ENCODE data around the gene NPHS1.
"Not testable (repeated sequence)": the region's sequence is repeated elsewhere in the genome, so short reads cannot be mapped to it uniquely, and the experiment has no call there.

Gene NPHS1

DNA sequence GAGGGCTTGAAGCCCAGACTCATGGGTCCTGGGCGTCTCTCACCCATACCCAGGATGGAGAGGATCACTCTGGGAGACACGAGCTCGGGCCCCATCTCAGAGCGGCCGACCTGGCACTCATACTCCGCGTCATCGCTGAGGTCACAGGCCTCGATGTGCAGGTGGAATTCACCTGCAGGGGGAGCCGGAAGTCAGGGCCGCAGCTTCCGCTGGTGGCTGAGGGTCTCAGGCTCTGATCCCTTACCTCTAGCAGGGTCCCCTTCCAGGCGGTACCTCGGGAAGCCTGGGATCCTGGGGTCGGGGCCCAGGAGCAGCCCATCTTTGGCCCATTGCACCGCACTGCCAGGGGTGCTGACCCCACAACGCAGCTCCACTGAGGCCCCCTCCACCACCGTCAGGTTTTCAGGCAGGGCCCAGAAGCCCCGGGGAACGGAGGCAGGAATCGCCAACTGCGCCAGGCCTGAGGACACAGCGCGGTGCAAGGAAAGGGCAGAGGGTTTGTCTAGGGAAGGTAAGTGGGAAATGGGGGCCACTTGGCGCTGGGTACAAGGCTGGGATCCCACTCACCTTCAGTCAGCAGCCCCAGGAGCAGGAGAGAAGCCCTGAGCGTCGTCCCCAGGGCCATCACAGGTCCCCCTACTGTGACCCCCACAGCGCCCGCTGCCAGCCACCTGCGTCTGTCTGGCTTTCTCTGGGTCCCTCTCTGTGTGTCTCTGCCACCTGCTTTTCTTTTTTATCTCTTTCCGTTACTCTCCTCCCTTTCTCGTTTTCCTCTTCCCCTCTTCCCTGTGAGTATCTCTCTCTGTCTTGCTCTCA, 883 bp downstream of the NPHS1 start:
- no peak for DNase-seq (ENCODE audit: low read depth)

DNA sequence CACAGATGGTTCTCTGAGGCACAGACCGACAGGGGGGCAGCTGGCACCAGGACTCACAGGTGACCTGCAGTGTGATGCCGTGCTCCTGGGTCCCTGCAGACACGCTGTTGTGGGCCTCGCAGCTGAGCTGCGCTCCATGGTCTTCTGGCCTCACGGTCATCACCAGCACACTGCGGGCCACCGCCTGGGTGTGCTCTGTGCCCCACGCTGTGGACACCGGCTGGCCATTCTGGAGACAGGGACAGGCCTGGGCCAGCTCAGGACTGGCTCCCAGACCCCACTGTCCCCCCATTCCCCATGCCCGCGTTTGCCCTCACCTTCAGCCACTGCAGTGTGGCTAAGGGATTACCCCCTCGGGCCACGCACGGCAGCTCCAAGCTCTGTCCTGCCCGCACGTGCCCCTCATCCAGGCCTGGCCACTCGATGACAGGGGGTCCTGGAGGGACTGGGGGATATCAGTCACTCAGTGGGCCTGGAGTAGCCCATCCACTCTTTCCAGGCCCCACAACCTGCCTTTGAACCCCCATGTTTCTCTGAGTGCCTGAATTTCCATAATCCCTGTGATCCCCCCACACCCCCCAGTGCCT, 3.3 kb downstream of the NPHS1 start:
- DNase-seq (ENCODE audit: low read depth), result no peak

DNA sequence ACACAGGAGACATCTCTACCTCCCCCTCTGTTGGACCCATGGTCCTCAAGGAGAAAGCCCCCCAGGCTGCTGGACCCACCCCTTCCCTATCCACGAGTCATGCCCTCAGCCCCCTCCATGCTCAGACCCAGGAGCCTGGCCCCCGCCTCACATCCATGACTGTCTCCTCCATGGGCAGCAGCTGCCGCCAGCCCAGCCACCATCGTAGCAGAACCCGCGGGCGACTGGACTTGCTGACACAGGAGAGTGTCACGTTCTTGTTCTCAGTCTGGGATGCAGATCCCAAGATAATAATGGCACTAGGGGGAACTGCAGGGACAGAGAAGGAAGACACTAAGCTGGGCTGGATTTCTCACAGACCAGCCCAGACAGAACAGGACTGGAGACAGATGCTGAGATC, 3.8 kb downstream of the NPHS1 start:
- no peak for DNase-seq (ENCODE audit: low read depth)

- no peak for DNase-seq (ENCODE audit: low read depth)
These were observed 4.4 kb downstream of the NPHS1 start for GRCh38 chr19:35847911-35848310.

DNA sequence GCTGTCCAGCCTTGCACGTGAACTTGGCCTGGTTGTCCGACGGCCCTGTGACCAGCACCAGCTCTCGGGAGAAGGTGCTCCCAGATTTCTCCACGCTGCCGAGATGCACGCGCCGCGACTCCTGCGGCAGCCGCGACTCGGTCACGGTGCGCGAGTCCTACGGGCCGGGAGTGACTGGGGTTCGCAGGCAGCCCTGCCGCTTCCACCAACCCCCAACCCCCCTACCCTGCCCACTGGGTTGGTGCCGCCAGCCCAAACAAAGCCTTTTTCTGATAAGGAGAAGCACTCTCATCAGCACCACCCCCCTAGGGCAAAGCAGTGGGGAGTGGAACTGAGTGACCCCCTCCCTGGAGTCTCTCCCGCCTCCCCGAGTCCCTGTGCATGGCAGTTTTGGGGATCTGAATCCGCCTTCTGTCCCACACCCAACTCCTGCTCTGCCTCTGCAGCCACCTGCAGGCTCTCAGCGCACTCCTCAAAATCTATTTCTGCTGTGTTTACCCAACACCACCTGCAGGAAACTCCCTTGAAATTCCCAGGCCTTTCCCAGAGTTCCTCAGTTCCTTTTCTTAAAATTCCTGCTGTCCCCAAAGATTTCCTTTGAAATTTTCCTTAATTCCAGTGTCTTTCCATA, 6.2 kb downstream of the NPHS1 start:
- no peak for DNase-seq (ENCODE audit: low read depth)

DNA sequence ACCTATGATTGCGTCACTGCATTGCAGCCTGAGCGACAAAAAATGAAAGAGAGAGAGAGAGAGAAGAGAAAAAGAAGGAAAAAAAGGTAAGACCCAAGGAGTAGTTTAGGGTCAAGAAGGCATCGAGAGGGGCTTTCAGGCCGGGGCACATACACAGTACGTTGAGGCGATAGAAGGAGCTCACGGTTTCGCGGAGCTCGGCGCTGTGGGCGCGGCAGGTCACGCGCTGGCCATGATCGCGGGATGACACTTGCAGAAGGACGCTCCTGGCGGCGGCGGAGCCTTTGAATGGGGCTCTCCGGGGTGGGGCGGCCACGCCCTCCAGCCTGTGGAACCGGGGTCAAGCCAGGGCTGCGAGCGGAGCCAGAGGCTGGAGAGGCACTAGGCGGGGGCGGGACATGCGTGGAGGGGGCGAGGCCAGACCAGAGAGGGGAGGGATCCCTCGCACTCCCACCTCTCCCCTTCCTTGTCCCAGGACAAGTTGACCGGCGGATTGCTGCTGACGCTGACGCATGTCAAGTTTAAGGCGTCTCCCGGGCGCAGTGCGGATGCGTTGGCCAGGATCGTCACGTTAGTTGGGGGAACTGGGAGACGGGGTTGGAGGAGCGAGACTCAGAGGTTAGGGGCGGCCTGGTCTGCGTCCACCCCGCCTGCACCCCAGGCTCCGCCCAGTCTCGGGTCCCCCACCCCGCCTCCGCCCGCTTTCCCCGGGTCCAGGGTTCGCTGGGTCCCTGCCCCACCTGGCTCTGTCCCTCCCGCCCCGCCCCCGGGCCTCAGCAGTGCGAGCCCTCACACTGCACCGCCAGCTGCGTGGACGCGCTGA, 6.9 kb downstream of the NPHS1 start:
- no peak for DNase-seq (ENCODE audit: low read depth)

- DNase-seq (ENCODE audit: low read depth), result no peak
These were observed 7.7 kb downstream of the NPHS1 start for GRCh38 chr19:35844482-35845214.

- DNase-seq (ENCODE audit: low read depth), result peak; percentile 32
These were observed 8.4 kb downstream of the NPHS1 start for GRCh38 chr19:35843676-35844481.

GRCh38 chr19:35842666-35843272, 9.5 kb downstream of the NPHS1 start:
- DNase-seq (ENCODE audit: low read depth), result no peak

DNA sequence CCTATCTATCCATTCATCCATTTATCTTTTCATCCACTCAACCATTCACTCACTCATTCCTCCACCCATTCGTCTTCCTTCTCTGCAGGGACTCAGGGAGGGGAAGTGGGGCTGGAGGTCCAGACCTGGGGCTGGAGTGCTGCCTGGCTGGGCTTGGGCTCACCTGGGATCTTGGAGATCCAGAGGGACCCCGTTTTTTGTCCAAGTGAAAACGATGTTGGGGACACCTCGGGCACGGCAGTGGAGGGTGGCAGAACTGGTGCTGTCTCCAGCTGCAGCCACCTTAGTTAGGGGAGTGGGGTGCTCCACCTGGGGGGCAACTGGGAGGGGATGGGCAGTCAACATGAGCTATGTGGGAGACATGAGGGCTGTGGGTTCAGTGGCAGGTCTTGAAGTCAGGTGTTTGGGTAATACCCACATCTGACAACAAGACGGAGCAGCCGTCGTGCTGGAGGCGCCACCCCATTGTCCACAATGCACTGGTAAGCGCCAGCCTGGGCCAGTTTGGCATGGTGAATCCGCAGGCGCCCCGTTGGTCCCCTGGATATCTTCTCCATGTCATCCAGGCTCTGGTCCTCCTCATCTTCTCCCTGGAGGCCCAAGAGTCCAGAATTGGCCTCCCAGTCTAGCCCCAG, 10.2 kb downstream of the NPHS1 start:
- DNase-seq (ENCODE audit: low read depth), result no peak

GRCh38 chr19:35836096-35836495, 16.2 kb downstream of the NPHS1 start:
- DNase-seq (ENCODE audit: low read depth), result not testable (repeated sequence)

- no peak for DNase-seq (ENCODE audit: low read depth)
These were observed 18.3 kb downstream of the NPHS1 start for GRCh38 chr19:35833972-35834371.

DNA sequence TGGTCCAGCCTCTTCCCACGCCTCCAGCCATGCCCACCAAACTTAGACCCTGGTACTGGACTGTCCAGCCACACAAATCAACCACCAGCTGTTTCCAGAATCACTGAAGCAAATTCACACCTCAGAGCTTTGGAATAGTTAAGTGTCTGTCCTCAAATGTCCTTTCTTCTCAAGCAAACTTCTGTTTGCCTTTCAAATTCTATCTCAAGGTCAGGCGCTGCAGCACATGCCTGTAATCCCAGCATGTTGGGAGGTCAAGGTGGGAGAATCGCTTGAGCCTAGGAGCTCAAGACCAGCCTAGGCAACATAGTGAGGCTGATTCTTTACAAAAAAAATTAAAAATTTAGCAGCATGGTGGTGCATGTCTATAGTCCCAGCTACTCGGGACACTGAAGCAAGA, 20.2 kb downstream of the NPHS1 start:
- DNase-seq (ENCODE audit: low read depth), result no peak

- DNase-seq (ENCODE audit: low read depth), result no peak
These were observed 21.3 kb downstream of the NPHS1 start for GRCh38 chr19:35830986-35831385.

DNA sequence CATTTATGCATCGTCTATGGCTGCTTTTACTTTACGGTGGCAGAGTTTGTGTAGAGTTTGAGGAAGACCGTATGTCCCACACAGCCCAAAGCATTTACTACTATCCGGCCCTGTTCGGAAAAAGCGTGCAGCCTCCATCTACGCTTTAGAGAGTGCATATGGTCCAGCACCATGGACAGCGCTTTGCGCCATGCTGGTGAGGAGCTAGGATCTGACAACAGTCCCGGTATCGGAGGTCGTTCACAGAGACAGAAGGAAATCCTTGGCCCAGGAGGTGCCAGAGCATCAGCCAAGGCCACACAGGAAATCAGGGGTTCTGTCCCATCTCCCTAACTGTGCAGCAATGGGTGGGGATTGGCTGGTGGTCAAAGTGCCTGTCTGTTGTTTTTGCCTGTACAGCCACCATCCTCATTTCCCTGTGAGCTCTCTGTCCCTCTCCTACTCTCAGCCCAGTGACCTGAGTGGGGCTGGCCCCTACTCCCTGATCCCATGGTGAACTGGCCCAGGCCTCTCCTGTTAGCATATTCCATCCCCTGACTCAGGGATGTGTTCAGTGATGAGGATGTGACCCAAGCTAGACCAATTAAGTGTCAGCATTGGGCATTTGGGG, 23.5 kb downstream of the NPHS1 start:
- peak; percentile 73 for DNase-seq (ENCODE audit: low read depth)

GRCh38 chr19:35824150-35824549, 28.2 kb downstream of the NPHS1 start:
- no peak for DNase-seq (ENCODE audit: low read depth)

GRCh38 chr19:35822579-35822978, 29.7 kb downstream of the NPHS1 start:
- DNase-seq (ENCODE audit: low read depth), result no peak

DNA sequence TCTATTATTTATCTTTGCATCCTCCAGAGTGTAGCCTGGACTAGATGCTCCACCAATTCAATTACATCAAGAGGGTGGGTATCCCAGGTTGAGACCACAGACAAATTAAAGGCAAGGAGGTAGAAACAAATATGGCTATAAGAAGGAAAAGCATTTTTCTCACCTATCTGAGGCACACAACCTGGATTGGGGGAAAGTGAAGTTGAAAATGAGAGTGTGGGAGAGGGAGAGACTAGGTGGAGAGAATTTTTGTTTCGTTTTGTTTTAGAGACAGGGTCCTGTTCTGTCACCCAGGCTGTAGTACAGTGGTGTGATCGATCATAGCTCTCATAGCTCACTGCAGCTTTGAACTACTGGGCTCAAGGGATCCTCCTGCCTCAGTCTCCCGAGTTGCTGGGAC, 33.9 kb downstream of the NPHS1 start:
- DNase-seq (ENCODE audit: low read depth), result no peak

GRCh38 chr19:35816846-35817245, 35.5 kb downstream of the NPHS1 start:
- DNase-seq (ENCODE audit: low read depth), result no peak

DNA sequence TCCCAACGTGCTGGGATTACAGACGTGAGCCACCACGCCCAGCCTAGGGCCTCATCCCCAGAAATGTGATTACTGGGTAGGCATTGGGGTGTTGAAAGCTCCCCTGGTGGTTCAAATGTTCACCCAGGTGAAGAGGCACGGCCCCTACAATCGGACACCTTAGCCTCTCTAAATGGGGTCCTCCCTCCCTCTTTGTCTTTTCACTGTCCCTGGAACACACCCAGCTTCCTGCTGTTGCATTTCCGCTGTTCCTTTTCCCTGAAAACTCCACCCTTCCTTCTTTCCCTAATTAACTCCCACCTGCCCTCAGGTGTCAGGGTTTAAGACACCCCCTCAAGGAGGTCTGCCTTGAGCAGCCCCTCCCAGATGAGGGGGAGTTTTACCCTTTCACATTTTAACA, 36.0 kb downstream of the NPHS1 start:
- DNase-seq (ENCODE audit: low read depth), result no peak

Measured in EH (cell line).